Coronary artery (tissue), 2 donors: ENCODE data around the gene PDCD5.

ENCODE experiments used
- DNase-seq: peaks from one replicate; pipeline ENCODE4 v3.0.0-alpha.2; 2017; ENCODE audit warnings: low spot score
- H3K27ac ChIP-seq, 2 donors: fragments of 200-600 bp; sonication (generic); one replicate each; pipeline ENCODE4 v1.5.1; 2016 to 2019
- H3K4me3 ChIP-seq: fragments of 200-600 bp; sonication (generic); 2 replicates; pipeline ENCODE4 v1.5.1; 2016; ENCODE audit warnings: mild to moderate bottlenecking, moderate library complexity
- TF ChIP-seq, protein P1 (sequence below): fragments of 200-600 bp; sonication (generic); IDR thresholded peaks from one replicate; pipeline ENCODE4 v1.5.1; 2019; ENCODE audit warnings: antibody characterized with exemption

PDCD5 gene

DNA sequence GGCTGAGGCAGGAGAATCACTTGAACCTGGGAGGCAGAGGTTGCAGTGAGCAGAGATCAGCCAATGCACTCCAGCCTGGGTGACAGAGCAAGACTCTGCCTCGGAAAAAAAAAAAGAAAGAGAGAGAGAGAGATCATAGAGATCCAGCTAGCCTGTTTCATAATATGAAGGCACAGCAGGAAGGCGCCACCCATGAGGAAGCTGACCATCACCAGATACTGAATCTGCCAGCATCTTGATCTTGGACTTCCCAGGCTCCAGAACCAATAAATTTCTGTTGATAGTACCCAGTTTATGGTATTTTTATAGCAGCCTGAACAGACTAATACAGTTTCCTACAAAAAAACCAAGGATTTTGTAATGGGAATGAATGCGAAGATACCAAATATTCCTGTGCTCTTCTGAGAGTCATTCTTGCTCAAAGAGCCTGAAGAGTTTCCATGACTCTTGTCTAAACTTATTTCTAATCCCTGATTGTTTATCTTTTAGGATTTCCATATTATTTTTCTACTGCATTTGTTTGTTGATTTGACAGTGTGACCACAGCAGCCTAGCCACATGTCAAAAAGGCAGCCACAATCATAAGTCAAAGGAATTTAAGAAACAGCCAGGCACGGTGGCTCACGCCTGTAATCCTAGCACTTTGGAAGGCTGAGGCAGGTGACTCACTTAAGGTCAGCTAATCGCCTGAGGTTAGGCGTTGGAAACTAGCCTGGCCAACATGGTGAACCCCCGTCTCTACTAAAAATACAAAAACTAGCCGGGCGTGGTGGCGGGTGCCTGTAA is 37.7 kb upstream of the PDCD5 start:
- Histone ChIP-seq H3K4me3 (no peak overlapping the region), H3K27ac (no peak overlapping the region)
- no peak for DNase-seq
- TF ChIP-seq, protein P1, sequence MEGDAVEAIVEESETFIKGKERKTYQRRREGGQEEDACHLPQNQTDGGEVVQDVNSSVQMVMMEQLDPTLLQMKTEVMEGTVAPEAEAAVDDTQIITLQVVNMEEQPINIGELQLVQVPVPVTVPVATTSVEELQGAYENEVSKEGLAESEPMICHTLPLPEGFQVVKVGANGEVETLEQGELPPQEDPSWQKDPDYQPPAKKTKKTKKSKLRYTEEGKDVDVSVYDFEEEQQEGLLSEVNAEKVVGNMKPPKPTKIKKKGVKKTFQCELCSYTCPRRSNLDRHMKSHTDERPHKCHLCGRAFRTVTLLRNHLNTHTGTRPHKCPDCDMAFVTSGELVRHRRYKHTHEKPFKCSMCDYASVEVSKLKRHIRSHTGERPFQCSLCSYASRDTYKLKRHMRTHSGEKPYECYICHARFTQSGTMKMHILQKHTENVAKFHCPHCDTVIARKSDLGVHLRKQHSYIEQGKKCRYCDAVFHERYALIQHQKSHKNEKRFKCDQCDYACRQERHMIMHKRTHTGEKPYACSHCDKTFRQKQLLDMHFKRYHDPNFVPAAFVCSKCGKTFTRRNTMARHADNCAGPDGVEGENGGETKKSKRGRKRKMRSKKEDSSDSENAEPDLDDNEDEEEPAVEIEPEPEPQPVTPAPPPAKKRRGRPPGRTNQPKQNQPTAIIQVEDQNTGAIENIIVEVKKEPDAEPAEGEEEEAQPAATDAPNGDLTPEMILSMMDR: no peak

DNA sequence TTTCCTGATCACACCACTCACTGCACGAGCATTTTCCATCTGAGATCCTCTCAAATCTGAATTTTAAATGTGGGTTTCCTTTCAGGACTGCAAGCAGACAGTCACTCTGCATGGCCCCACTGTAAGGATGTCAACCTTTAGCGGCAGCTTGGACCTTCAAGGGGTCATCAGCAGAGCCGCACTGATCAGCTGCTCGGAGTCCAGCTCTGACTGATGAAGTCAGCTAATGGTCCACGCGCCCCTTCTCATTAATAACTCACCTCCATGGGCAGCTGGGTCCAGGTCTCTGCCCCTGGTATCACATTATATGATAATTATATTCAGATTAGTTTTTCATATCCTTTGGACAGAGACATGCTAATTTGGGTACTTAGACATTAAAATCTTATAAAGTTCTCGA is 36.1 kb upstream of the PDCD5 start:
- no peak for DNase-seq
- TF ChIP-seq, protein P1: no peak
- Histone ChIP-seq H3K27ac (no peak overlapping the region), H3K4me3 (no peak overlapping the region)

DNA sequence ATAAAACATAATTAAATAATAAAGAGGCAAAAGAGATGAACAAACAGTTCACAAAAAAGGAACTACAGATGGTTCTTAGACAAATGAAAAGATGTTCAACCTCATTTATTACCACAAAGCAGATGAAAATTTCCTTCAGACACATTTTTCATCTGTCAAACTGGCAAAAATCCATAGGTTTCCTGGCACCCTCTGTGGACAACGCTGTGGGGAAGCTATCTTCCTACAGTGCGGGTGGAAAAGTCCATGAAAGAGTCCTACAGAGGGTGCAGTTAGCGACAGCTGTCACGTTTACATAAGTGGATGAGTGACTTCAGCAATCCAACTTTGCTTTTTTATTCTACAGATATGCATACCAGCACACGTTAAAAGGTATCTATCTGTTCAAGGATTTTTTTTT is 30.3 kb upstream of the PDCD5 start:
- TF ChIP-seq, protein P1: no peak
- Histone ChIP-seq H3K27ac (no peak overlapping the region), H3K4me3 (no peak overlapping the region)
- DNase-seq: no peak

DNA sequence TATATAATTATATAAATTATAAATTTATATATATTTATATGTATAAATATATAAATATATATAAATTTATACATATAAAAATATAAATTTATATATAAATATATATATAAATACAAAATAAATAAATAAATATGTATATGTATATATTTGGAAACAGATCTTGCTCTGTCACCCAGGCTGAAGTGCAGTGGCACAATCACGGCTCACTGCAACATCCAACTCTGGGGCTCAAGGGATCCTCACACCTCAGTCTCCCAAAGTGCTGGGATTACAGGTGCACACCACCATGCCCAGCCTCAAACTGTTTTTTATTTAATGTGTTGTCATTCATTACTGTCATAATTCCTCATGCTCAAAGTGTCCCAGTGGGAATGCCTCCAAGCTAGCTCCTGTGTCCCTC is 25.2 kb upstream of the PDCD5 start:
- TF ChIP-seq, protein P1: no peak
- H3K27ac ChIP-seq: no peak overlapping the region
- no peak overlapping the region for H3K4me3 ChIP-seq
- peak; percentile 19 for DNase-seq

DNA sequence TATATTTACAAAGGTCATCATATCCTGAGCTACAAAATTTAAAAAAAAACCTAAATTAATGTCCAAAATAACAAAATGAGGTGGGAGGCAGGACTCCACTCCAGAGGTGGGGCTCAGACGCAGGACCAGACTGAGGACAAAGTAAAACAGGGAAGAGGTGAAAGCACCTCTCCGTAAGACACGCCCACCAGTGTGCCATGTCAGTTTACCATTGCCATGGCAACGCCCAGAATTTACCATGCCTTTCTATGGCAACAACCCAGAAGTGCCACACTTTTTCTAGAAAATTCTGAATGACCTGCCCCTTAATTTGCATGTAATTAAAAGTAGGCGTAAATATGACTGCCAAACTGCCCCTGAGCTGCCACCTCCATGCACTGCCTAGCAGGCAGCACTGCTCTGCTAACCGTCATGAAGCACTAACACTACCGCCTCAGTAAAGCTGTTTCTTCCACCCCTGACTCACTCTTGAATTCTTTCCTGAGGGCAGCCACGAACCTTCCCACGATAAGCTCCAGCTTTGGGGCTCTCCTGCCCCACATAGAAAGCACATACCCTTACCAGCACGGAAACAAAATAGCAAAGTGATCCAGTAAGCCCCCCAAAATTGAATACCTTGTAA is 22.3 kb upstream of the PDCD5 start:
- H3K4me3 ChIP-seq: no peak overlapping the region
- H3K27ac ChIP-seq: no peak overlapping the region
- peak; percentile 40 for DNase-seq
- TF ChIP-seq, protein P1: no peak

DNA sequence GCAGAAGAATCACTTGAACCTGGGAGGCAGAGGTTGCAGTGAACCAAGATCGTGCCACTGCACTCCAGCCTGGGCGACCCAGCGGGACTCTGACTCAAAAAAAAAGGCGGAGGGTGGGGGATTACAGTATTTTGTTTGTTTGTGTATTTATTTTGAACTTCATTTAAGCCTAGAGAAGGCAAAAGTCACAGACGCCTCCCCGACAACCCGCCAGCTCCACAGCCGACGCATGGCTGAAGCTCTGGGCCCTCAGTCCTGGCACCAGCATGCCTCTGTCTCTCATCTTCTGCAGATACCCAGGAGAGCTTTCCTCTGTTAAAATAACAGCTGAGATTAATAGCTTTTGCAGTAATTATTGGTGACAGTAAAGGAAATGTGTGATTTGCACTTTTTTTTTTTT is 17.2 kb upstream of the PDCD5 start:
- TF ChIP-seq, protein P1: no peak
- no peak for DNase-seq
- H3K4me3 ChIP-seq: no peak overlapping the region
- no peak overlapping the region for H3K27ac ChIP-seq
